T-helper 2 cell (primary cell): ENCODE data around the gene ROBO4.

Source experiments
- DNase-seq, 5 experiments: peaks; one replicate each; pipeline versions ENCODE4 v3.0.0 to v3.0.0-alpha.2; 2012 to 2022

Gene ROBO4

GRCh38 chr11:124872741-124873140 is 24.9 kb downstream of the ROBO4 start:
- no peak for DNase-seq

- DNase-seq = no peak
Measured at GRCh38 chr11:124872280-124872679, 25.4 kb downstream of the ROBO4 start.

- no peak for DNase-seq
Measured at GRCh38 chr11:124870430-124870829, 27.2 kb downstream of the ROBO4 start.

GRCh38 chr11:124869856-124870387 is 27.7 kb downstream of the ROBO4 start:
- no peak for DNase-seq

- DNase-seq = no peak
Measured at GRCh38 chr11:124869331-124869730, 28.3 kb downstream of the ROBO4 start.

DNA sequence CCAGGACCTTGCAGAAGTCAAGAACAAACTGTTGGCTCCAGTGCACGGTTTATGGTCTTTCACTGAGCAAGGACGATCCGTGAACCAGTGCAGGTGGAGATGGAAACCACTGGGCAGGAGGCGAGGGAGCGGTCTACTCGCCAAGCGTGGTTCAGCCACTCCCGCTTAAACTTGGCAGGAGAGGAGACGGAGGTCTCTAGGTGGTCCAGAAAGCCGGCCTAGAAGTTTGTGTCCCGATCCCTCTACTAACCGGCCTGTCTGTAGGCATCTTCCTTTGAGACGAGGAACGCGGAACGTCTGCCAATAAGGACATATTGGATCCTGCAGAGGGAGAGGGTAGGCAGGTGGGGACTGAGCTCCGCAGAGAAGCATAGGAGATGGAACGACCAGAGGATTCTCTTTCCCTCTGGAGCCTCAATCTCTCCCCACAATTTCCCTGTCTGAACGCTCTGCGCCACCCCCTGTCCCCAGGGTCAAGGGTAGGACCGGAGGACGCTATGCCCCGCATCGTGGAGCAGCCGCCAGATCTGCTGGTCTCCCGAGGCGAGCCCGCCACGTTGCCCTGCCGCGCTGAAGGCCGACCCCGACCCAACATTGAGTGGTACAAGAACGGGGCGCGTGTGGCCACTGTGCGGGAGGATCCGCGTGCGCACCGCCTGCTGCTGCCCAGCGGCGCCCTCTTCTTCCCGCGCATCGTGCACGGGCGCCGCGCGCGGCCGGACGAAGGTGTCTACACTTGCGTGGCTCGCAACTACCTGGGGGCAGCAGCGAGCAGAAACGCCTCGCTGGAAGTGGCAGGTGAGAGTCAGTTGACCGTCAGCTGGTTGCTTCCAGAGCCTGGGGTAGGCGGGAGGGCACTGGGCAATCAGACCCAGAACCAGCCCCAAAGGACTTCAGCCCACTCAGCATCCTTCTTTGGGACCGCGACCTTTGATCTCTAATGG is 29.1 kb downstream of the ROBO4 start:
- DNase-seq = no peak

GRCh38 chr11:124867700-124868099 is 30.0 kb downstream of the ROBO4 start:
- peak in 1 of 5 experiments; percentile 20 for DNase-seq

- peak in 4 of 5 experiments; percentile 18 to 50 (median 32) for DNase-seq
Measured at GRCh38 chr11:124865902-124866851, 31.5 kb downstream of the ROBO4 start.

DNA sequence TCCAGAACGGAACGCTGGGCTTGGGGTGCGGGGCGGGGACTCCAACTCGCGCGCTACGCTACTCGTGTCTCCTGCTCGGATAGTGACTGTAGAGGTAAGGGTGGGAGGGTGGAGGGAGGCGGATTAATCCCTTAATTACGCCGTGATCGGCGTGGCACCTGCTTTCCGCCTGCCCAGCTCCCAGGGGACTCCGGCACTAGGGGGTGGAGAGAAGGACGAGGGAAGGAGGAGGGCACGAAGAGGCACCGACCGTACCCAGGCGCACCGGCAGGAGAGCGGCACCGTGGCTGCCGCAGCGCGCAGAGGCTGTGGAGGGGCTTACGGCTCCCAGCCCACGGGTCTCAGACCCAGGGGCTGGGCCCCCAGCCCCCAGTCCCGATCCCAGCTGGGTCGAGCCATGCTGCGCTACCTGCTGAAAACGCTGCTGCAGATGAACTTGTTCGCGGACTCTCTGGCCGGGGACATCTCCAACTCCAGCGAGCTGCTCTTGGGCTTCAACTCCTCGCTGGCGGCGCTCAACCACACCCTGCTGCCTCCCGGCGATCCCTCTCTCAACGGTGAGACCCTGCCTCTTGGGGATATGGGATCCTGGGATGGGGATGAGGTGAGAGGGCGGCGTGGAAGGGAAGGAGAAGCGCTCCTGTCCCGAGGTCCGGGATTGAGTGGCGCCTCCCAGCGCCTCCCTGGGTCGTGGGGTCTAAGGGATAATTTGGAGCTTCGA is 32.3 kb downstream of the ROBO4 start, which contains the start of gene ROBO3:
Gene ROBO3, plus strand, starts transcription at position 252 of the 721 bp plus-strand sequence. Its CDS starts 146 bp downstream, at position 398.
- DNase-seq = peak in 1 of 5 experiments; percentile 18

- no peak for DNase-seq
Measured at GRCh38 chr11:124864892-124865180, 32.8 kb downstream of the ROBO4 start.

GRCh38 chr11:124864176-124864891 is 33.3 kb downstream of the ROBO4 start:
- DNase-seq = no peak

GRCh38 chr11:124863826-124864165 is 33.9 kb downstream of the ROBO4 start:
- no peak for DNase-seq

- no peak for DNase-seq
Measured at GRCh38 chr11:124863137-124863825, 34.4 kb downstream of the ROBO4 start.

- DNase-seq = no peak
Measured at GRCh38 chr11:124861670-124862069, 36.0 kb downstream of the ROBO4 start.

GRCh38 chr11:124859171-124859570 is 38.5 kb downstream of the ROBO4 start:
- DNase-seq = no peak

DNA sequence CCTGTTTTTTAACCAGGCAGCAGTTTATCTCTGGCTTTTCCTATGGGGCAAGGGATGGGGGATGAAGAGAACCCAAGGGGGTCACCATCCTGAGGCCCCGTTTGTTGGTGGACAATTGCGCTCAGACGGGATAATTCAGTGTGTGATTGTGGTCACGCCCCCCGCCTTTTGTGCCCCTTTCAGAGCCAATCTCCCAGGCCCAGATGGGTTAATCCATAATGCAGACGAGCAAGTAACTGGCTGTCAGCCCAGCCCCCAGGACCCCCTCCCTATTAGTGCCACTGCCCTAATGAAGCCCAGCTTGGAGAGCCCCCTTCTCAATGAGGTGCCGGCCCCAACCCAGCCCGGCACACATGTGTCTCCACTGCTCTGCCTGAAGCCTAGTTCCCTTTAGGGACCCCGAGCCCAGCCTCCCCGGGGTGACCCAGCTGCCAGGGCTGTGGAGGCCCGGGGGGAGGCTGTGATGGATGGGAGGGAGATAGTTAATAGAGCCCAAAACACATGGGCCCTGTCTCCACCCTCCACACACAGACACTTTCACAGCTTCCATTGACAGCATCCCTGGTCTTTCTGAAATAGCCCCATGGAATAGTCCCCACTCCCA is 51.5 kb downstream of the ROBO4 start:
- no peak for DNase-seq

DNA sequence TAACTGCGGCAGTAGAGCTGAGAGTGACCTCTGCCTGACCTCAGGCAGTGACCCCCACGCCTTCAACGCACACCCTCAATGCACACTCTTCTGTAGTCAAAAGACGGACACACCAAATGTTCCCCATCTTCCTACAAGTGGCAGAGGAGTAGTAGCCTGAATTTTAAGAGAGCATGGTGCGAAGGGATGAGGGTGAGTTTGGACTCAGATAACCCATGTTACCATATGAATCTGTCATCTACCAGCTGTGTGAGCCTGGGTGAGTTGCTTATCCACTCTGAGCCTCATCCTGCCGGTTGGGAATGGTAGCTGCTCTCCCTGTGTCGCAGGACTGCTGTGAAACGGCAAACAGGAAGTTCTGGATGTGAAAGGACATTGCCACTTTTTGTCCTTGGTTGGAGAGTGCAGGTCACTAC is 53.0 kb downstream of the ROBO4 start:
- DNase-seq = no peak

GRCh38 chr11:124843616-124843910 is 54.1 kb downstream of the ROBO4 start:
- no peak for DNase-seq

DNA sequence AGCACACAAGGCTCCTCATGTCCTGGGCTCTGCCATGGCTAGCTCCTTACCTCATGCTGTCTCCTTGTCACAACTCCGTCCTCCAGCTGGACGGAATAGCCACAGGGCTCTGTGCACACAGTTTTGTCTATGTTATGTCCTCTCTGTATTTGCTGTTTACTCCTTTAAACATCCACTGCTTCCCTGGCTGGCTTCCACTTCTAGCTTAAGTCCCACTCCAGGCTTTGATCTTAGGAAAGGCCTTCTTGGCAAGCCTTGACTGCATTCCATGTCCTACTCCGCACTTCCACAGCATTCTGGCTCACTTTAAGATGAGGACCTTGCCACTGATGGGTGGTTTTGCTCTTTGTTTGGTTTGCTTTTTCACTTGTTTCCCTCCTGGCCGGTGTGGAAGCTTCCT is 55.4 kb downstream of the ROBO4 start:
- DNase-seq = no peak

GRCh38 chr11:124841840-124842239 is 55.8 kb downstream of the ROBO4 start:
- no peak for DNase-seq

- no peak for DNase-seq
Measured at GRCh38 chr11:124841201-124841600, 56.5 kb downstream of the ROBO4 start.
